ENCODE data around the gene SH3BP4. TPM values are rescaled to one million over a fixed set of nuclear protein-coding genes. Genes with fewer than 3 reads are reported as not detected.

SH3BP4 gene
- total and polyA plus RNA-seq, 2 of the 13 experiments (the other 11 are each of a cell fraction or from before 2014, with no cell fraction given), result 34.6 to 99.1 TPM

GRCh38 chr2:234982096-234982834 lies 30.4 kb downstream of the SH3BP4 start (continued):
- TF ChIP-seq POLR2A (IDR thresholded peaks at IDR 0.05; ENCODE audit: insufficient read depth in 1 of 2, low read depth in 2 of 2, low read length in 2 of 2) (0 out of 4 replicates have a peak, but pooled peaks of 1 of the 2 experiments have one; percentile 15), ZNF354B (CRISPR knock-in tag; IDR thresholded peaks at IDR 0.05) (no peak), KDM2A (CRISPR knock-in tag; IDR thresholded peaks at IDR 0.05; ENCODE audit: borderline replicate concordance, low read depth) (no peak), ZFP62 (CRISPR knock-in tag; IDR thresholded peaks at IDR 0.05) (no peak), REXO4 (CRISPR knock-in tag; IDR thresholded peaks at IDR 0.05; ENCODE audit: borderline replicate concordance) (no peak), TARDBP (CRISPR knock-in tag; IDR thresholded peaks at IDR 0.05) (0 out of 2 replicates have a peak, but pooled peaks have one; percentile 36), SP140L (CRISPR knock-in tag; IDR thresholded peaks at IDR 0.05; ENCODE audit: borderline replicate concordance) (no peak), NCOA5 (CRISPR knock-in tag; IDR thresholded peaks at IDR 0.05) (no peak), BORCS8-MEF2B (CRISPR knock-in tag; IDR thresholded peaks at IDR 0.05) (no peak), REPIN1 (CRISPR knock-in tag; IDR thresholded peaks at IDR 0.05; ENCODE audit: borderline replicate concordance, low read depth) (0 out of 2 replicates have a peak, but pooled peaks have one; percentile 19), TBX2 (CRISPR knock-in tag; IDR thresholded peaks at IDR 0.05; ENCODE audit: borderline replicate concordance) (peak; percentile 12; the same call in 1 of the 2 replicates), NR0B2 (CRISPR knock-in tag; IDR thresholded peaks at IDR 0.05) (peak; percentile 27; the same call in 1 of the 2 replicates)
- TF ChIP-seq, protein P1, sequence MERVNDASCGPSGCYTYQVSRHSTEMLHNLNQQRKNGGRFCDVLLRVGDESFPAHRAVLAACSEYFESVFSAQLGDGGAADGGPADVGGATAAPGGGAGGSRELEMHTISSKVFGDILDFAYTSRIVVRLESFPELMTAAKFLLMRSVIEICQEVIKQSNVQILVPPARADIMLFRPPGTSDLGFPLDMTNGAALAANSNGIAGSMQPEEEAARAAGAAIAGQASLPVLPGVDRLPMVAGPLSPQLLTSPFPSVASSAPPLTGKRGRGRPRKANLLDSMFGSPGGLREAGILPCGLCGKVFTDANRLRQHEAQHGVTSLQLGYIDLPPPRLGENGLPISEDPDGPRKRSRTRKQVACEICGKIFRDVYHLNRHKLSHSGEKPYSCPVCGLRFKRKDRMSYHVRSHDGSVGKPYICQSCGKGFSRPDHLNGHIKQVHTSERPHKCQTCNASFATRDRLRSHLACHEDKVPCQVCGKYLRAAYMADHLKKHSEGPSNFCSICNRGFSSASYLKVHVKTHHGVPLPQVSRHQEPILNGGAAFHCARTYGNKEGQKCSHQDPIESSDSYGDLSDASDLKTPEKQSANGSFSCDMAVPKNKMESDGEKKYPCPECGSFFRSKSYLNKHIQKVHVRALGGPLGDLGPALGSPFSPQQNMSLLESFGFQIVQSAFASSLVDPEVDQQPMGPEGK (CRISPR knock-in tag; IDR thresholded peaks at IDR 0.05), result no peak
- TF ChIP-seq, protein P2, sequence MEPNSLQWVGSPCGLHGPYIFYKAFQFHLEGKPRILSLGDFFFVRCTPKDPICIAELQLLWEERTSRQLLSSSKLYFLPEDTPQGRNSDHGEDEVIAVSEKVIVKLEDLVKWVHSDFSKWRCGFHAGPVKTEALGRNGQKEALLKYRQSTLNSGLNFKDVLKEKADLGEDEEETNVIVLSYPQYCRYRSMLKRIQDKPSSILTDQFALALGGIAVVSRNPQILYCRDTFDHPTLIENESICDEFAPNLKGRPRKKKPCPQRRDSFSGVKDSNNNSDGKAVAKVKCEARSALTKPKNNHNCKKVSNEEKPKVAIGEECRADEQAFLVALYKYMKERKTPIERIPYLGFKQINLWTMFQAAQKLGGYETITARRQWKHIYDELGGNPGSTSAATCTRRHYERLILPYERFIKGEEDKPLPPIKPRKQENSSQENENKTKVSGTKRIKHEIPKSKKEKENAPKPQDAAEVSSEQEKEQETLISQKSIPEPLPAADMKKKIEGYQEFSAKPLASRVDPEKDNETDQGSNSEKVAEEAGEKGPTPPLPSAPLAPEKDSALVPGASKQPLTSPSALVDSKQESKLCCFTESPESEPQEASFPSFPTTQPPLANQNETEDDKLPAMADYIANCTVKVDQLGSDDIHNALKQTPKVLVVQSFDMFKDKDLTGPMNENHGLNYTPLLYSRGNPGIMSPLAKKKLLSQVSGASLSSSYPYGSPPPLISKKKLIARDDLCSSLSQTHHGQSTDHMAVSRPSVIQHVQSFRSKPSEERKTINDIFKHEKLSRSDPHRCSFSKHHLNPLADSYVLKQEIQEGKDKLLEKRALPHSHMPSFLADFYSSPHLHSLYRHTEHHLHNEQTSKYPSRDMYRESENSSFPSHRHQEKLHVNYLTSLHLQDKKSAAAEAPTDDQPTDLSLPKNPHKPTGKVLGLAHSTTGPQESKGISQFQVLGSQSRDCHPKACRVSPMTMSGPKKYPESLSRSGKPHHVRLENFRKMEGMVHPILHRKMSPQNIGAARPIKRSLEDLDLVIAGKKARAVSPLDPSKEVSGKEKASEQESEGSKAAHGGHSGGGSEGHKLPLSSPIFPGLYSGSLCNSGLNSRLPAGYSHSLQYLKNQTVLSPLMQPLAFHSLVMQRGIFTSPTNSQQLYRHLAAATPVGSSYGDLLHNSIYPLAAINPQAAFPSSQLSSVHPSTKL (CRISPR knock-in tag; IDR thresholded peaks at IDR 0.05), result no peak
- TF ChIP-seq, protein P3, sequence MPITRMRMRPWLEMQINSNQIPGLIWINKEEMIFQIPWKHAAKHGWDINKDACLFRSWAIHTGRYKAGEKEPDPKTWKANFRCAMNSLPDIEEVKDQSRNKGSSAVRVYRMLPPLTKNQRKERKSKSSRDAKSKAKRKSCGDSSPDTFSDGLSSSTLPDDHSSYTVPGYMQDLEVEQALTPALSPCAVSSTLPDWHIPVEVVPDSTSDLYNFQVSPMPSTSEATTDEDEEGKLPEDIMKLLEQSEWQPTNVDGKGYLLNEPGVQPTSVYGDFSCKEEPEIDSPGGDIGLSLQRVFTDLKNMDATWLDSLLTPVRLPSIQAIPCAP (CRISPR knock-in tag; IDR thresholded peaks at IDR 0.05; ENCODE audit: low read depth), result no peak
- TF ChIP-seq, protein P4, sequence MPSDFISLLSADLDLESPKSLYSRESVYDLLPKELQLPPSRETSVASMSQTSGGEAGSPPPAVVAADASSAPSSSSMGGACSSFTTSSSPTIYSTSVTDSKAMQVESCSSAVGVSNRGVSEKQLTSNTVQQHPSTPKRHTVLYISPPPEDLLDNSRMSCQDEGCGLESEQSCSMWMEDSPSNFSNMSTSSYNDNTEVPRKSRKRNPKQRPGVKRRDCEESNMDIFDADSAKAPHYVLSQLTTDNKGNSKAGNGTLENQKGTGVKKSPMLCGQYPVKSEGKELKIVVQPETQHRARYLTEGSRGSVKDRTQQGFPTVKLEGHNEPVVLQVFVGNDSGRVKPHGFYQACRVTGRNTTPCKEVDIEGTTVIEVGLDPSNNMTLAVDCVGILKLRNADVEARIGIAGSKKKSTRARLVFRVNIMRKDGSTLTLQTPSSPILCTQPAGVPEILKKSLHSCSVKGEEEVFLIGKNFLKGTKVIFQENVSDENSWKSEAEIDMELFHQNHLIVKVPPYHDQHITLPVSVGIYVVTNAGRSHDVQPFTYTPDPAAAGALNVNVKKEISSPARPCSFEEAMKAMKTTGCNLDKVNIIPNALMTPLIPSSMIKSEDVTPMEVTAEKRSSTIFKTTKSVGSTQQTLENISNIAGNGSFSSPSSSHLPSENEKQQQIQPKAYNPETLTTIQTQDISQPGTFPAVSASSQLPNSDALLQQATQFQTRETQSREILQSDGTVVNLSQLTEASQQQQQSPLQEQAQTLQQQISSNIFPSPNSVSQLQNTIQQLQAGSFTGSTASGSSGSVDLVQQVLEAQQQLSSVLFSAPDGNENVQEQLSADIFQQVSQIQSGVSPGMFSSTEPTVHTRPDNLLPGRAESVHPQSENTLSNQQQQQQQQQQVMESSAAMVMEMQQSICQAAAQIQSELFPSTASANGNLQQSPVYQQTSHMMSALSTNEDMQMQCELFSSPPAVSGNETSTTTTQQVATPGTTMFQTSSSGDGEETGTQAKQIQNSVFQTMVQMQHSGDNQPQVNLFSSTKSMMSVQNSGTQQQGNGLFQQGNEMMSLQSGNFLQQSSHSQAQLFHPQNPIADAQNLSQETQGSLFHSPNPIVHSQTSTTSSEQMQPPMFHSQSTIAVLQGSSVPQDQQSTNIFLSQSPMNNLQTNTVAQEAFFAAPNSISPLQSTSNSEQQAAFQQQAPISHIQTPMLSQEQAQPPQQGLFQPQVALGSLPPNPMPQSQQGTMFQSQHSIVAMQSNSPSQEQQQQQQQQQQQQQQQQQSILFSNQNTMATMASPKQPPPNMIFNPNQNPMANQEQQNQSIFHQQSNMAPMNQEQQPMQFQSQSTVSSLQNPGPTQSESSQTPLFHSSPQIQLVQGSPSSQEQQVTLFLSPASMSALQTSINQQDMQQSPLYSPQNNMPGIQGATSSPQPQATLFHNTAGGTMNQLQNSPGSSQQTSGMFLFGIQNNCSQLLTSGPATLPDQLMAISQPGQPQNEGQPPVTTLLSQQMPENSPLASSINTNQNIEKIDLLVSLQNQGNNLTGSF (CRISPR knock-in tag; IDR thresholded peaks at IDR 0.05), result 0 out of 2 replicates have a peak, but pooled peaks have one; percentile 20

Measured in HepG2 (cell line).